MV-4-11 (cell line): ENCODE measurements around the gene TUBB2B.
"Not testable (repeated sequence)": the region's sequence is repeated elsewhere in the genome, so short reads cannot be mapped to it uniquely, and the experiment has no call there.

ENCODE experiments used
- DNase-seq: peaks from one replicate; lab custom pipeline; 2025; lab: John Stamatoyannopoulos, UW

TUBB2B gene

GRCh38 chr6:3258201-3258600, 30.7 kb upstream of the TUBB2B start:
- no peak for DNase-seq

GRCh38 chr6:3253597-3253961, 26.1 kb upstream of the TUBB2B start:
- no peak for DNase-seq

- no peak for DNase-seq
Observed at GRCh38 chr6:3252861-3253596, 25.6 kb upstream of the TUBB2B start.

GRCh38 chr6:3252369-3252768, 24.9 kb upstream of the TUBB2B start:
- DNase-seq = no peak

GRCh38 chr6:3251462-3252314, 24.2 kb upstream of the TUBB2B start:
- DNase-seq = peak; percentile 51

GRCh38 chr6:3250231-3250675, 22.8 kb upstream of the TUBB2B start:
- DNase-seq = no peak

GRCh38 chr6:3249821-3250220, 22.4 kb upstream of the TUBB2B start:
- no peak for DNase-seq

- DNase-seq = no peak
Observed at GRCh38 chr6:3247255-3248146, 20.0 kb upstream of the TUBB2B start.

GRCh38 chr6:3245216-3245615, 17.8 kb upstream of the TUBB2B start:
- no peak for DNase-seq

GRCh38 chr6:3244832-3245161, 17.3 kb upstream of the TUBB2B start:
- not testable (repeated sequence) for DNase-seq

GRCh38 chr6:3244003-3244831, 16.8 kb upstream of the TUBB2B start:
- DNase-seq = no peak

- DNase-seq = no peak
Observed at GRCh38 chr6:3242768-3243167, 15.3 kb upstream of the TUBB2B start.

- DNase-seq = not testable (repeated sequence)
Observed at GRCh38 chr6:3241745-3242144, 14.3 kb upstream of the TUBB2B start.

GRCh38 chr6:3240595-3240994, 13.1 kb upstream of the TUBB2B start:
- DNase-seq = no peak

- no peak for DNase-seq
Observed at GRCh38 chr6:3239110-3239830, 11.8 kb upstream of the TUBB2B start.

- DNase-seq = peak; percentile 79
Observed at GRCh38 chr6:3237761-3238662, 10.6 kb upstream of the TUBB2B start.

GRCh38 chr6:3236005-3236404, 8.6 kb upstream of the TUBB2B start:
- DNase-seq = no peak

- DNase-seq = no peak
Observed at GRCh38 chr6:3235486-3235885, 8.0 kb upstream of the TUBB2B start.

- DNase-seq = no peak
Observed at GRCh38 chr6:3233904-3234303, 6.5 kb upstream of the TUBB2B start.

GRCh38 chr6:3233321-3233720, 5.9 kb upstream of the TUBB2B start:
- no peak for DNase-seq
